Astrocyte of the cerebellum (primary cell): ENCODE results near the gene HIGD1A.
A peak's percentile ranks its signal among the peaks of the same experiment; 100 is the strongest.

Experiments used
- DNase-seq: peaks from one replicate; pipeline ENCODE4 v3.0.0-alpha.2; 2011; ENCODE audit warnings: low read depth
- H3K4me3 ChIP-seq: 2 replicates; pipeline ENCODE4 v1.5.1; 2011; ENCODE audit warnings: mild to moderate bottlenecking, low read depth, low read length, moderate library complexity
- CTCF ChIP-seq: IDR thresholded peaks from 2 replicates; pipeline ENCODE4 v1.5.1; 2012; ENCODE audit warnings: low read length, low read depth, moderate library complexity, mild to moderate bottlenecking; ENCODE audit errors: missing control alignments
- in situ Hi-C: cut with HindIII; loops from 2 replicates; pipeline ENCODE4 v1.10.0; 2017; ENCODE audit warnings: low sequenced_read_pairs

The HIGD1A gene

GRCh38 chr3:42809202-42809601 lies 4.9 kb upstream of the HIGD1A start, which contains the start of gene ACKR2:
Gene ACKR2, plus strand, starts transcription at chr3:42809445. Its CDS starts 55,058 bp downstream, at chr3:42864503.
- no peak within 1 kb of the TSS for H3K4me3 ChIP-seq
- no peak for DNase-seq
- TF ChIP-seq CTCF, result no peak
- in situ Hi-C loops, result no loop called here

- in situ Hi-C loops, result no loop called here
- no peak for TF ChIP-seq CTCF
- DNase-seq, result no peak
These were observed 3.6 kb upstream of the HIGD1A start for GRCh38 chr3:42807929-42808328.

GRCh38 chr3:42805141-42805821 lies 991 bp upstream of the HIGD1A start:
- in situ Hi-C loops, result no loop called here
- H3K4me3 ChIP-seq, result peak overlapping the region; percentile 62

More at GRCh38 chr3:42807929-42808328, 3.6 kb upstream of the HIGD1A start:
- no peak overlapping the region for H3K4me3 ChIP-seq

GRCh38 chr3:42804831-42805132 lies 492 bp upstream of the HIGD1A start:
- no peak for DNase-seq
- in situ Hi-C loops, result no loop called here
- peak overlapping the region; percentile 62 for H3K4me3 ChIP-seq
- no peak for TF ChIP-seq CTCF

More at GRCh38 chr3:42805141-42805821, 991 bp upstream of the HIGD1A start:
- no peak for TF ChIP-seq CTCF
- DNase-seq, result no peak

- DNase-seq, result no peak
- H3K4me3 ChIP-seq, result peak overlapping the region; percentile 62
- in situ Hi-C loops, result no loop called here
- TF ChIP-seq CTCF, result no peak
These were observed 730 bp downstream of the HIGD1A start for GRCh38 chr3:42803414-42804105.

- no peak for TF ChIP-seq CTCF
- in situ Hi-C loops, result no loop called here
- no peak for DNase-seq
- H3K4me3 ChIP-seq, result peak overlapping the region; percentile 62
These were observed 1.3 kb downstream of the HIGD1A start for GRCh38 chr3:42802876-42803413.
